Measurements from ENCODE around the gene ZNF853. TPM values are rescaled to one million over a fixed set of nuclear protein-coding genes. Genes with fewer than 3 reads are reported as not detected.
"Not testable (repeated sequence)": the region's sequence is repeated elsewhere in the genome, so short reads cannot be mapped to it uniquely, and the experiment has no call there.

Gene ZNF853
- total RNA-seq, 1 experiment from 2014 or later: under 0.01 TPM

GRCh38 chr7:6652446-6653011 lies 37.1 kb downstream of the ZNF853 start:
- no peak for DNase-seq (ENCODE audit: low read depth)

GRCh38 chr7:6653071-6654003 lies 37.9 kb downstream of the ZNF853 start:
- DNase-seq (ENCODE audit: low read depth): no peak

- DNase-seq (ENCODE audit: low read depth): no peak
Observed at GRCh38 chr7:6654113-6654841, 38.9 kb downstream of the ZNF853 start.

DNA sequence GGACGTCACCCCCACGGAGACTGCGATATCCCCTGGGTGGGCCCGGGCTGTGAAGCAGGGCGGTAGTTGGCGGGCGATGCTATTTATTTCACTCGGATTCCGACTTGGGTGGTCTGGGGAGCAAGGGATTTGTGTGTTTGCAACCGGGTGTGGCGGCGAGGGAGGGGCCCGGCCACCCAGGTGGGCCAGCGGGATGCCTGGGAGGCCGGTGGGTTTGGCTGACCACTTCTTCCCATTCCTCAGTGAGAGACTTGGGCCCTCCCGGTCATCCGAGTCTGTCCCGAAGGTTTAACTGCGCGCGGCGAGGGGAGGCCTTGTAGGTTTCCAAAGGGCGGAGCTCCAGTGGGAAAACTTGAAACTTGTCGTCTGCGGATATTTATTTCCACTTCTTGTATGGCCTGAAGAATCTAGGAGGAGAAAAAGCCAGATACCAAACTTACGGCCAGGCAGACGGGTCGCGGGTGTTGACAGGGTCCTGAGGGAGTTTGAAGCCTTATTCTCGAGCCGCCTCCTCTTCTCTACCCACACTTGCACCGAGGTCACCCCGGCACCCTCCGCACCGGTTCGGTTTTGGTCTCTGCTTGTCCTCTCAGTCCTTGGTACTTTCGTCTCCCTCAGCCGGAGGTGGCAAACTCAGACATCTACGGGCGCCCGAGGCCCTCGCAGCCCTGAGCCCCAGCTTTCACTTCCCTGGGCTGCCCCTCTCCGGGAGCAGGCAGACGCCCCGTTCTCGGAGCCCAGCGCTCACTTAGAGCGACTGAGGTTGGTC lies 39.6 kb downstream of the ZNF853 start:
- no peak for DNase-seq (ENCODE audit: low read depth)

DNA sequence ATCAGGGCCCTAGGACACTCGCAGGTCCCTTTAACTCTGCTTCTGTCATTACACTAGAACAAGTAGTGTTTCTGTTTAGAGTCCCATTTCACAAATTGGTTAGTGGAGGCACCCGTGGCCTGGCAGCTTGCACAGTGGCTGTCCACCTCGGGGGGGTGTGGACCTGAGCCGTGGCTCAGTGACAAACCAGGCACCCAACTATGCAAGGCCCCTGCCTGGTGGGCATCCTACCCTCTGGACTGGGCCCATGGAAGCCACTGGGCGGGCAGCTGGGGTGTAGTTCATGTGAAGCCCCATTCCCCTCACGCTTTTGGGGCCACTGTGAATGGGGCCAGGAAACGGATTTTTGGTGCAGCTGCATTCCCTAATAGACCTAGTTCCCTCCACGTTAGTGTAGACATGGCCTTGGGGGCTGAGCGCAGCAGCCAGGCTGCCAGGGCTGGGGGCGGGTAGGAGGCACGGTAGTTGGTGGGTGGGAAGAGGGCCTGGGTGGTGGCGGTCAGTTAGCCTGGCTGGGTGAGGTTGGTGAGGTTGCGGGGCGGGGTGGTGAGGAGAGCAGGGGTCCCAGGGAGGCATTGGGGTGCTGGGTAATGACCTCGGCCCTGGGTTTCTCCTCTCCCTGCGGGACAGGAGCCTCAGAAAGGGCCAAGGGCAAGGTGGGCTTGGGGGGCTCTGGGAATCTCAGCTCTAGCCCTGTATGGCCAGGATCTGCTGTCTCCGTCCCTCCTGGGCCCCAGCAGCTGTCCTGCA lies 40.4 kb downstream of the ZNF853 start:
- DNase-seq (ENCODE audit: low read depth): no peak

DNA sequence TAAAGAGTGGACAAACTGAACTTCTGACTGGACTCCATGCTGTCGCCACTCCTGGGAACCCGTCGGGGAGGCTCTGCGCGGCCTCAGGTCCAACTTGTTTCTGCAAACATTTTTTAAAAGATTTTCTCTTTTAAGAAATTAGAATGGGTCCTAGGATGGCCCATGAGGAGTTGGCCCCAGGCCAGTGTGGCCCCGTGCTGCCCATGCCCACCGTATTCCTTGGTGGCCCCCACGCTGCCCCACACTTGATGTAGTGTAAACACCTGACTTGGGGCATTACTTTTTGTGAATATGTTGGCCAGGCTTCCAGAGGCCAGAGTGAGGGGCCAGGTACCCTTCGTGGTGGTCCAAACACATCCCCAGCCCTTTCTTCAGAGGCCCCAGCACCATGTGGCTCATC lies 41.0 kb downstream of the ZNF853 start:
- no peak for DNase-seq (ENCODE audit: low read depth)

DNA sequence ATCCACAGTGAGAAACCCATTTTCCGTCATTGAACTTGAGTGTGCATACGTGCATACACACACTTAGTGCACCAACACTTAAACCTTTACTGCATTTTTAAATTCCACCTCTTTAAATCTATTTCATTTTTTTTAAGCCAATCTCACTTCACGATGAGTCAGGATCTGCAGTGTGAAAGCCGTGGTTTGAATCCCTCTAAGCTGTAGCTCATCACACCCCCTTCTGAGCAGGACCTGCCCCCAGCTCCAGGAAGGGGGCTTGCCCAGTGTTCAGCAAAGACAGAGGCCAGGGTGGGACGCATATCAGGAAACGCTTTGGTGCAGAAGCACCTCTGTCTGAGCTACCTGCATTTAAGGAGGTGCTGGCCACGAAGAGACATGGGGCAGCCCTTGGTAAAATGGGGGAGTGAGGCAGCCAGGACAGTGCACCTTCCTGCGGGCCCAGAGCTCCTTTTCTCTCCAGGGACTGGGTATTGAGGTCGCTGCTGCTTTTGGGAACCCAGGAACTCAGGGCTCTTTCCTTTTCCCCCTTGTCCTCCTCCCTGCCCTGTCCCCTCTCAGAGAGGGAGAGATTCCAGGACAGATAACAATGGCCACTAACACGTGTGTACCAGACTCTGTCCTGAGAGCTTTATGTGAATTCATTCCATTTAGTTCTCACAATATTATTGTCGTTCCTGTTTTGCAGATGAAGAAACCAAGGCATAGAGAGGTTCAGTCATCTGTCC lies 43.4 kb downstream of the ZNF853 start:
- DNase-seq (ENCODE audit: low read depth): no peak

- not testable (repeated sequence) for DNase-seq (ENCODE audit: low read depth)
Observed at GRCh38 chr7:6670851-6671250, 55.4 kb downstream of the ZNF853 start.

Other genes starting within 250 kb of the ZNF853 start
- gene RAC1, start 241.1 kb upstream of the ZNF853 start, total RNA-seq (2014; rRNA removed; shearing (Covaris generic)): 111 and 150 TPM in 2 replicates
- 13.0 and 19.4 TPM in 2 replicates for gene DAGLB, start 167.7 kb upstream of the ZNF853 start, total RNA-seq (2014; rRNA removed; shearing (Covaris generic))
- 307 and 316 TPM in 2 replicates for gene KDELR2, start 131.5 kb upstream of the ZNF853 start, total RNA-seq (2014; rRNA removed; shearing (Covaris generic))
- gene GRID2IP, start 64.1 kb upstream of the ZNF853 start, total RNA-seq (2014; rRNA removed; shearing (Covaris generic)): not detected in 2 replicates
- gene ZDHHC4, start 38.2 kb upstream of the ZNF853 start, total RNA-seq (2014; rRNA removed; shearing (Covaris generic)): 68.4 and 77.1 TPM in 2 replicates
- 14.8 and 16.6 TPM in 2 replicates for gene INTS15, start 25.6 kb upstream of the ZNF853 start, total RNA-seq (2014; rRNA removed; shearing (Covaris generic))
- 2.9 and 6.3 TPM in 2 replicates for gene ZNF316, start 21.7 kb downstream of the ZNF853 start, total RNA-seq (2014; rRNA removed; shearing (Covaris generic))
- gene ZNF12, start 91.3 kb downstream of the ZNF853 start, total RNA-seq (2014; rRNA removed; shearing (Covaris generic)): 20.0 and 25.1 TPM in 2 replicates
- 0.10 TPM in 1 of 2 replicates, not detected in the other for gene RSPH10B2, start 138.5 kb downstream of the ZNF853 start, total RNA-seq (2014; rRNA removed; shearing (Covaris generic))
- 34.9 and 45.2 TPM in 2 replicates for gene CCZ1B, start 210.7 kb downstream of the ZNF853 start, total RNA-seq (2014; rRNA removed; shearing (Covaris generic))

Measured in RPMI7951 (cell line).